ENCODE data around the gene PHLDB2.

GRCh38 chr3:111846039-111846438 lies 13.0 kb upstream of the PHLDB2 start:
- TF ChIP-seq CTCF (conservative IDR thresholded peaks at IDR 0.05 in 1 of 2, IDR thresholded peaks at IDR 0.05 in 1 of 2; ENCODE audit: low read depth in 1 of 2, low read length in 2 of 2): no peak
- TF ChIP-seq EZH2 (IDR thresholded peaks at IDR 0.05; ENCODE audit: low read length, missing control alignments): no peak
